H1 (cell line): Measurements from ENCODE around the gene POC1B. TPM values are rescaled to one million over a fixed set of nuclear protein-coding genes. Genes with fewer than 3 reads are reported as not detected.

Experiments
- CTCF ChIA-PET: fragments of 300-600 bp; sonication (Branson Sonifier 250); formaldehyde crosslinking; loops from one replicate; lab custom pipeline; 2021; ENCODE audit not compliant: partially characterized antibody; lab: Charles Lee
- POLR2A ChIA-PET: fragments of 300-600 bp; sonication (Branson Sonifier 250); formaldehyde crosslinking; loops from one replicate; lab custom pipeline; 2021; ENCODE audit warnings: inconsistent platforms; ENCODE audit not compliant: partially characterized antibody; lab: Charles Lee
- DNase-seq, 2 experiments: peaks; one replicate each; pipeline versions ENCODE4 v3.0.0 to v3.0.0-alpha.2; 2010 to 2022; ENCODE audit warnings: low spot score in 2 of 2, low read depth in 1 of 2, mixed read lengths in 1 of 2
- FAIRE-seq: peaks from 2 replicates; lab custom pipeline; 2011; peaks lifted over from hg19 to GRCh38; lab: Jason Lieb, UNC
- H2AFZ ChIP-seq: 2 replicates; pipeline ENCODE4 v1.8.1; 2012; ENCODE audit warnings: low read length, inconsistent platforms
- H2AK5ac ChIP-seq: 2 replicates; pipeline ENCODE4 v1.6.1; 2013; ENCODE audit warnings: low read depth, low read length
- H2BK120ac ChIP-seq: replicated peaks from 2 replicates; pipeline ENCODE3; 2013; ENCODE audit warnings: low read depth, low read length, inconsistent platforms
- H2BK12ac ChIP-seq: 2 replicates; pipeline ENCODE4 v1.6.1; 2013; ENCODE audit warnings: low read depth, low read length
- H2BK15ac ChIP-seq: 2 replicates; pipeline ENCODE4 v1.6.1; 2013; ENCODE audit warnings: low read length
- H2BK20ac ChIP-seq: 2 replicates; pipeline ENCODE4 v1.6.1; 2013; ENCODE audit warnings: low read length
- H2BK5ac ChIP-seq: 2 replicates; pipeline ENCODE4 v1.6.1; 2013; ENCODE audit warnings: low read depth, low read length
- H3K14ac ChIP-seq: 2 replicates; pipeline ENCODE4 v1.6.1; 2013; ENCODE audit warnings: inconsistent platforms; ENCODE audit not compliant: insufficient read length
- H3K18ac ChIP-seq: 2 replicates; pipeline ENCODE4 v1.6.1; 2013; ENCODE audit warnings: low read length; ENCODE audit errors: extremely low read depth
- H3K23ac ChIP-seq: 2 replicates; pipeline ENCODE4 v1.6.1; 2013; ENCODE audit warnings: inconsistent platforms; ENCODE audit not compliant: insufficient read length
- H3K23me2 ChIP-seq: 2 replicates; pipeline ENCODE4 v1.6.1; 2013; ENCODE audit warnings: low read depth, low read length
- H3K27ac ChIP-seq: 2 replicates; pipeline ENCODE4 v1.6.1; 2011; ENCODE audit warnings: low read depth, low read length, inconsistent platforms
- H3K27me3 ChIP-seq, 4 experiments: replicated peaks in 1 of 4; 1 replicate in 1 of 4; 2 replicates in 3 of 4; pipeline versions ENCODE4 v1.6.1 to v1.8.1; 2011 to 2013; ENCODE audit warnings: low read length in 3 of 4, mild to moderate bottlenecking in 3 of 4, inconsistent platforms in 2 of 4, mixed read lengths in 2 of 4, moderate library complexity in 1 of 4; ENCODE audit not compliant: control insufficient read depth in 3 of 4, insufficient read depth in 3 of 4; ENCODE audit errors: extremely low read depth in 1 of 4
- H3K36me3 ChIP-seq, 4 experiments: 2 replicates each; pipeline versions ENCODE4 v1.6.1 to v1.8.1; 2011 to 2013; ENCODE audit warnings: mild to moderate bottlenecking in 4 of 4, low read length in 3 of 4, moderate library complexity in 2 of 4, control low read depth in 1 of 4, inconsistent platforms in 1 of 4; ENCODE audit not compliant: insufficient read depth in 4 of 4, control insufficient read depth in 2 of 4
- H3K4ac ChIP-seq: replicated peaks from 2 replicates; pipeline ENCODE3; 2013; ENCODE audit warnings: low read length, low read depth, mixed read lengths, inconsistent platforms; ENCODE audit not compliant: insufficient read length
- H3K4me1 ChIP-seq, 4 experiments: replicated peaks in 1 of 4; 1 replicate in 1 of 4; 2 replicates in 3 of 4; pipeline versions ENCODE4 v1.6.1 to v1.8.1; 2011 to 2013; ENCODE audit warnings: low read length in 3 of 4, inconsistent platforms in 2 of 4, mixed read lengths in 1 of 4; ENCODE audit not compliant: insufficient read depth in 4 of 4, control insufficient read depth in 3 of 4
- H3K4me2 ChIP-seq, 2 experiments: 2 replicates each; pipeline versions ENCODE4 v1.6.1 to v1.8.1; 2011 to 2013; ENCODE audit warnings: low read depth in 2 of 2, low read length in 2 of 2, control low read depth in 1 of 2, inconsistent platforms in 1 of 2, mild to moderate bottlenecking in 1 of 2; ENCODE audit not compliant: insufficient read depth in 1 of 2
- H3K4me3 ChIP-seq, 4 experiments: fragments of 200-600, 300-600 bp in 1 of 4; sonication (generic), shearing (Covaris generic), sonication (Bioruptor Twin) in 1 of 4; 2 replicates each; pipeline versions ENCODE4 v1.5.1 to v1.8.1; 2011 to 2016; ENCODE audit warnings: low read length in 4 of 4, low read depth in 3 of 4, control low read depth in 2 of 4, inconsistent platforms in 2 of 4, mild to moderate bottlenecking in 2 of 4, mixed read lengths in 1 of 4, moderate library complexity in 1 of 4; ENCODE audit not compliant: insufficient read depth in 2 of 4; ENCODE audit errors: extremely low read depth in 1 of 4
- H3K56ac ChIP-seq: replicated peaks from 2 replicates; pipeline ENCODE3; 2013; ENCODE audit warnings: low read depth, mild to moderate bottlenecking, mixed read lengths, low read length, inconsistent platforms; ENCODE audit not compliant: insufficient read length
- H3K79me1 ChIP-seq: 2 replicates; pipeline ENCODE4 v1.6.1; 2013; ENCODE audit warnings: low read depth, low read length, control low read depth
- H3K79me2 ChIP-seq, 2 experiments: 2 replicates each; pipeline versions ENCODE4 v1.6.1 to v1.8.1; 2012 to 2013; ENCODE audit warnings: low read length in 2 of 2, mild to moderate bottlenecking in 2 of 2, inconsistent platforms in 1 of 2; ENCODE audit not compliant: insufficient read depth in 2 of 2, control insufficient read depth in 1 of 2
- H3K9ac ChIP-seq, 4 experiments: replicated peaks in 1 of 4; 1 replicate in 1 of 4; 2 replicates in 3 of 4; pipeline versions ENCODE4 v1.6.1 to v1.8.1; 2011 to 2013; ENCODE audit warnings: low read depth in 3 of 4, low read length in 3 of 4, control low read depth in 2 of 4, mild to moderate bottlenecking in 2 of 4, moderate library complexity in 2 of 4, inconsistent platforms in 1 of 4; ENCODE audit errors: extremely low read depth in 1 of 4
- H3K9me3 ChIP-seq, 2 experiments: 2 replicates each; pipeline versions ENCODE4 v1.6.1 to v1.8.1; 2012 to 2013; ENCODE audit warnings: mild to moderate bottlenecking in 2 of 2, moderate library complexity in 2 of 2, control low read depth in 1 of 2, inconsistent platforms in 1 of 2, low read depth in 1 of 2, low read length in 1 of 2, mixed read lengths in 1 of 2; ENCODE audit not compliant: insufficient read depth in 2 of 2
- H4K20me1 ChIP-seq, 2 experiments: replicated peaks in 1 of 2; 2 replicates each; pipeline versions ENCODE3 to v1.8.1; 2011 to 2013; ENCODE audit warnings: inconsistent platforms in 2 of 2, low read length in 2 of 2, mild to moderate bottlenecking in 1 of 2; ENCODE audit not compliant: insufficient read depth in 2 of 2, control insufficient read depth in 1 of 2
- H4K5ac ChIP-seq: 2 replicates; pipeline ENCODE4 v1.6.1; 2013; ENCODE audit warnings: low read length, low read depth, mixed read lengths, inconsistent platforms; ENCODE audit not compliant: insufficient read length
- H4K8ac ChIP-seq: 2 replicates; pipeline ENCODE4 v1.8.0; 2013; ENCODE audit warnings: mild to moderate bottlenecking, moderate library complexity, low read length, inconsistent platforms; ENCODE audit not compliant: insufficient read depth; ENCODE audit errors: extremely low read depth
- H4K91ac ChIP-seq: replicated peaks from 2 replicates; pipeline ENCODE3; 2013; ENCODE audit warnings: low read length, mixed read lengths, inconsistent platforms; ENCODE audit not compliant: insufficient read length
- ASH2L ChIP-seq: fragments of 200-600, 300-600 bp; sonication (generic); IDR thresholded peaks from one replicate; pipeline ENCODE4 v1.7.1; 2017; ENCODE audit warnings: low read length
- BRCA1 ChIP-seq: IDR thresholded peaks from 2 replicates; pipeline ENCODE4 v1.6.1; 2012; ENCODE audit warnings: low read depth, low read length, improper control_type of control experiment
- CREB1 ChIP-seq: IDR thresholded peaks from 2 replicates; pipeline ENCODE4 v1.6.1; 2012; ENCODE audit warnings: inconsistent platforms
- CTBP2 ChIP-seq: IDR thresholded peaks from 2 replicates; pipeline ENCODE4 v1.7.0; 2011; ENCODE audit warnings: borderline replicate concordance, mild to moderate bottlenecking, moderate library complexity, mixed read lengths, low read length; ENCODE audit not compliant: insufficient read depth, insufficient read length
- HDAC6 ChIP-seq: IDR thresholded peaks from one replicate; pipeline ENCODE4 v1.7.1; 2012; ENCODE audit warnings: low read depth, mild to moderate bottlenecking, inconsistent platforms, low read length, moderate library complexity
- KDM5A ChIP-seq: fragments of 200-600 bp; IDR thresholded peaks from 2 replicates; pipeline ENCODE4 v1.7.1; 2012; ENCODE audit warnings: mild to moderate bottlenecking, low read length, inconsistent platforms, mixed read lengths
- POU5F1 ChIP-seq: IDR thresholded peaks from 2 replicates; pipeline ENCODE4 v1.6.1; 2011; ENCODE audit warnings: low read depth, mild to moderate bottlenecking, low read length, moderate library complexity
- RBBP5 ChIP-seq: IDR thresholded peaks from 2 replicates; pipeline ENCODE4 v1.7.1; 2012; ENCODE audit warnings: low read depth, mild to moderate bottlenecking, inconsistent platforms, low read length, moderate library complexity, borderline replicate concordance
- RFX5 ChIP-seq: IDR thresholded peaks from 2 replicates; pipeline ENCODE4 v1.6.1; 2011; ENCODE audit warnings: low read depth, low read length, improper control_type of control experiment, borderline replicate concordance
- SAP30 ChIP-seq: fragments of 300-600 bp; sonication (generic); IDR thresholded peaks from 2 replicates; pipeline ENCODE4 v1.7.1; 2012; ENCODE audit warnings: low read length, moderate library complexity, mild to moderate bottlenecking, inconsistent platforms; ENCODE audit not compliant: insufficient read depth, insufficient replicate concordance
- SRF ChIP-seq: IDR thresholded peaks from 2 replicates; pipeline ENCODE4 v1.6.1; 2011; ENCODE audit warnings: mild to moderate bottlenecking, low read depth, low read length, moderate library complexity
- TAF1 ChIP-seq: IDR thresholded peaks from 2 replicates; pipeline ENCODE4 v1.6.1; 2011; ENCODE audit warnings: mild to moderate bottlenecking, low read depth, low read length
- WGBS, 2 experiments: shearing (Covaris generic) in 1 of 2; methylation state at CpG; one replicate each; pipeline versions ENCODE4 v1.1.6 to v1.1.7; 2013 to 2015; ENCODE audit warnings: low lambda C conversion rate in 2 of 2, mixed read lengths in 2 of 2, inconsistent platforms in 1 of 2, low coverage in 1 of 2, missing lambda C conversion rate in 1 of 2; ENCODE audit not compliant: insufficient replicate concordance in 2 of 2, insufficient coverage in 1 of 2, insufficient read length in 1 of 2; ENCODE audit errors: extremely low coverage in 1 of 2, missing lambda C conversion rate in 1 of 2; 5-methylcytosine and 5-hydroxymethylcytosine counted together
- polyA plus RNA-seq, 7 experiments: library from polyadenylated mRNA; depleted of rRNA in 3 of 7; stranded (reverse) in 5 of 7; unstranded in 2 of 7; fragments of >200 nt in 5 of 7; fragments of 200-250 nt in 2 of 7; gene quantifications; 1 replicate in 5 of 7; 2 replicates in 1 of 7; 4 replicates in 1 of 7; pipeline versions ENCODE4 v1.2.1 to v1.2.3, GENCODE V29; 2011 to 2013; ENCODE audit warnings: missing spikeins in 2 of 7, mixed read lengths in 2 of 7
- total RNA-seq: library from RNA; stranded (reverse); fragmentation: NEBNext Ultra II Directional; extraction: Animal tissue kit (Norgen Biotek cat#: 25700); gene quantifications from 2 replicates; pipeline ENCODE4 v1.2.1, GENCODE V29; 2021

Gene POC1B
- total and polyA plus RNA-seq, 2 of the 8 experiments (the other 6 are each of a cell fraction or from before 2014, with no cell fraction given), result 7.5 to 16.3 TPM

DNA sequence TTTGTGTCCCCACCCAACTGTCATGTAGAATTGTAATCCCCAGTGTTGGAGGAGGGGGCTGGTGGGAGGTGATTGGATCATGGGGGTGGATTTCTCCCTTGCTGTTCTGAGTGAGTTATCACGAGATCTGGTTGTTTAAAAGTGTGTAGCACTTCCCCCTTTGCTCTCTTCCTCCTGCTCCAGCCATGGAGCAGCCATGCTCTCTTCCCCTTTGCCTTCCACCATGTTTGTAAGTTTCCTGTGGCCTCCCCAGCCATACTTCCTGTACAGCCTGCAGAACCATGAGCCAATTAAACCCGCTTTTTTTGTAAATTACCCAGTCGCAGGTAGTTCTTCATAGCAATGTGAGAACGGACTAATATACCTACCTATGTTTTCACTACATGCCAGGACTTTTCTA, 2.6 kb upstream of the POC1B start:
- H3K4ac ChIP-seq, result no peak overlapping the region
- no peak overlapping the region for H4K5ac ChIP-seq
- H3K4me1 ChIP-seq, result peaks cover 0 to 3% (median 1%) of the 10 kb centered on the region in 4 experiments; a peak in 2 of 7 replicates
- no peak overlapping the region for H3K9ac ChIP-seq
- H3K27me3 ChIP-seq, result no peaks in the 10 kb centered on the region
- H3K79me1 ChIP-seq, result no peaks in the 10 kb centered on the region; the same call in 1 of the 2 replicates
- no peaks in the 10 kb centered on the region for H3K36me3 ChIP-seq
- no peak overlapping the region for H2BK5ac ChIP-seq
- H4K20me1 ChIP-seq, result peaks cover 0 to 1% of the 10 kb centered on the region in 2 experiments
- no peak overlapping the region for H3K23ac ChIP-seq
- WGBS, 2 experiments, result 81% methylated on average over 4 of the region's 4 CpGs; no CpG with 5 or more reads in 1 of the 2 experiments
- H2BK20ac ChIP-seq, result no peak overlapping the region
- no peak overlapping the region for H3K14ac ChIP-seq
- no peak overlapping the region for H3K27ac ChIP-seq
- no peak overlapping the region for H2BK12ac ChIP-seq
- H3K79me2 ChIP-seq, result 0 out of 4 replicates have a peak, but pooled peaks cover 0 to under 1% of the 10 kb centered on the region in 2 experiments
- H2AFZ ChIP-seq, result no peak overlapping the region
- CTCF ChIA-PET, result interaction anchor here (0.6 to 11.1 kb wide), 10 partner anchors 10 to 1409 kb away, joined by 3 to 96 read pairs (median 6); no protein-coding TSS in a partner anchor
- H3K9me3 ChIP-seq, result no peaks in the 10 kb centered on the region
- POLR2A ChIA-PET, result no interaction called here
- H3K18ac ChIP-seq, result no peak overlapping the region
- no peak overlapping the region for H2AK5ac ChIP-seq
- no peak overlapping the region for H3K4me3 ChIP-seq
- H2BK120ac ChIP-seq, result no peak overlapping the region
- TF ChIP-seq POU5F1 (no peak), TAF1 (no peak), KDM5A (no peak), CTBP2 (no peak), SAP30 (no peak), RFX5 (no peak), BRCA1 (no peak), SRF (no peak), RBBP5 (no peak), HDAC6 (no peak), ASH2L (no peak), CREB1 (no peak)
- no peak overlapping the region for H4K8ac ChIP-seq
- H4K91ac ChIP-seq, result no peak overlapping the region
- H3K4me2 ChIP-seq, result no peak overlapping the region
- no peak overlapping the region for H3K56ac ChIP-seq
- DNase-seq (no peak), FAIRE-seq (no peak)
- H2BK15ac ChIP-seq, result no peak overlapping the region
- peaks cover 13% of the 10 kb centered on the region for H3K23me2 ChIP-seq
